ENCODE results near the gene GYPA.
"Not testable (repeated sequence)": the region's sequence is repeated elsewhere in the genome, so short reads cannot be mapped to it uniquely, and the experiment has no call there.

Gene GYPA

GRCh38 chr4:144140594-144141295, at the start of gene GYPA:
Gene GYPA, minus strand, starts transcription at chr4:144140718. Its CDS starts 83 bp downstream, at chr4:144140635.
- H3K4me3 ChIP-seq (ENCODE audit: low read depth, low read length); in situ Hi-C loops (cut with HindIII; ENCODE audit: low sequenced_read_pairs); DNase-seq (ENCODE audit: low read depth): not testable (repeated sequence)

DNA sequence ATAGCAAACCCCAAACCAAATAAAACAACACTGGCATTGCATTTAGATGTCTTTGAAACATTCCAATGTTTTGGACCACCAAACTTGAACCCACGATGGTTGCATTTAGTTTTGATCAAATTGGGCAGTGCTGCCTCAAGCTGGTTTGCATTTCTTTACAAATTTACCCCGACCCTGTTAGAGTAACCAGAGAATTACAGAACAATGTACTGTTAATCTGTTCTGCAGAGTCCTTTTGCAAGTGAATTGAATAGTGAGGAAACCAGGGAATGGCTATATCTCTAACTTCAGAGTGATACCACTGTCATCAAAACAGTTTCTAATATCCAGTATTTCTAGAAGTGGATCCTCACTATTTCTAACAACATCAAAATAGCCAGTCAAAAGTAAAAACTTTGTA, 49.5 kb upstream of the GYPA start:
- TF ChIP-seq, protein P1, sequence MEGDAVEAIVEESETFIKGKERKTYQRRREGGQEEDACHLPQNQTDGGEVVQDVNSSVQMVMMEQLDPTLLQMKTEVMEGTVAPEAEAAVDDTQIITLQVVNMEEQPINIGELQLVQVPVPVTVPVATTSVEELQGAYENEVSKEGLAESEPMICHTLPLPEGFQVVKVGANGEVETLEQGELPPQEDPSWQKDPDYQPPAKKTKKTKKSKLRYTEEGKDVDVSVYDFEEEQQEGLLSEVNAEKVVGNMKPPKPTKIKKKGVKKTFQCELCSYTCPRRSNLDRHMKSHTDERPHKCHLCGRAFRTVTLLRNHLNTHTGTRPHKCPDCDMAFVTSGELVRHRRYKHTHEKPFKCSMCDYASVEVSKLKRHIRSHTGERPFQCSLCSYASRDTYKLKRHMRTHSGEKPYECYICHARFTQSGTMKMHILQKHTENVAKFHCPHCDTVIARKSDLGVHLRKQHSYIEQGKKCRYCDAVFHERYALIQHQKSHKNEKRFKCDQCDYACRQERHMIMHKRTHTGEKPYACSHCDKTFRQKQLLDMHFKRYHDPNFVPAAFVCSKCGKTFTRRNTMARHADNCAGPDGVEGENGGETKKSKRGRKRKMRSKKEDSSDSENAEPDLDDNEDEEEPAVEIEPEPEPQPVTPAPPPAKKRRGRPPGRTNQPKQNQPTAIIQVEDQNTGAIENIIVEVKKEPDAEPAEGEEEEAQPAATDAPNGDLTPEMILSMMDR (IDR thresholded peaks at IDR 0.05; ENCODE audit: low read depth, low read length, missing control alignments) = no peak
- no peak for DNase-seq (ENCODE audit: low read depth)
- in situ Hi-C loops (cut with HindIII; ENCODE audit: low sequenced_read_pairs) = loop anchor here (25.0 kb wide), 1 partner anchor 897 kb away; the partner anchor contains the start of genes ABCE1 and ANAPC10
- no peak overlapping the region for H3K4me3 ChIP-seq (ENCODE audit: low read depth, low read length)

GRCh38 chr4:144189121-144189520, 48.6 kb upstream of the GYPA start:
- TF ChIP-seq, protein P1 (IDR thresholded peaks at IDR 0.05; ENCODE audit: low read depth, low read length, missing control alignments) = no peak
- H3K4me3 ChIP-seq (ENCODE audit: low read depth, low read length) = no peak overlapping the region
- DNase-seq (ENCODE audit: low read depth) = peak; percentile 9
- in situ Hi-C loops (cut with HindIII; ENCODE audit: low sequenced_read_pairs) = loop anchor here (25.0 kb wide), 1 partner anchor 898 kb away; the partner anchor contains the start of genes ABCE1 and ANAPC10

DNA sequence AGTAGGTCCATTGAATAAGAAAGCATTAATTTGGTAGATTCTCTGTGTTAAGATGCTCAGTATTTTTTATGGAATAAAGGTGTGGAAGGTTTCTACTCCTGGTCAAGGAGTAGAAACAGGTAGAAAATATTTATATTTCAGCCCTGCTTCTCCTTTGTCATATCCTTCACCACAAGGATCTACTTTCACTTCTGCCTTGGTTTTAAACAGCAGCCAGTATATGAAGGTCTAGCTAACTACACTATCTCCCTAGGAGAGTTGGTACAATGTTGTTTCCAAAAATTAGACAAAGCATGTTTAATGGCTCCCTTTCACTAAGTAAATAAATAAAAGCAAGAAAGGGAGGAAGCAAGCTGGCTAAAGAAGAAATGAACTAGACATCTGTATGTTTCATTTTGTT, 44.6 kb upstream of the GYPA start:
- DNase-seq (ENCODE audit: low read depth) = no peak
- TF ChIP-seq, protein P1 (IDR thresholded peaks at IDR 0.05; ENCODE audit: low read depth, low read length, missing control alignments) = no peak
- in situ Hi-C loops (cut with HindIII; ENCODE audit: low sequenced_read_pairs) = loop anchor here (25.0 kb wide), 1 partner anchor 902 kb away; the partner anchor contains the start of genes ABCE1 and ANAPC10
- no peak overlapping the region for H3K4me3 ChIP-seq (ENCODE audit: low read depth, low read length)

- in situ Hi-C loops (cut with HindIII; ENCODE audit: low sequenced_read_pairs) = loop anchor here (25.0 kb wide), 1 partner anchor 904 kb away; the partner anchor contains the start of genes ABCE1 and ANAPC10
- no peak for DNase-seq (ENCODE audit: low read depth)
- no peak overlapping the region for H3K4me3 ChIP-seq (ENCODE audit: low read depth, low read length)
- TF ChIP-seq, protein P1 (IDR thresholded peaks at IDR 0.05; ENCODE audit: low read depth, low read length, missing control alignments) = no peak
Measured at GRCh38 chr4:144183165-144183564, 42.6 kb upstream of the GYPA start.

GRCh38 chr4:144181391-144181790, 40.9 kb upstream of the GYPA start:
- no peak for DNase-seq (ENCODE audit: low read depth)
- in situ Hi-C loops (cut with HindIII; ENCODE audit: low sequenced_read_pairs) = loop anchor here (25.0 kb wide), 1 partner anchor 906 kb away; the partner anchor contains the start of genes ABCE1 and ANAPC10
- TF ChIP-seq, protein P1 (IDR thresholded peaks at IDR 0.05; ENCODE audit: low read depth, low read length, missing control alignments) = no peak
- no peak overlapping the region for H3K4me3 ChIP-seq (ENCODE audit: low read depth, low read length)

DNA sequence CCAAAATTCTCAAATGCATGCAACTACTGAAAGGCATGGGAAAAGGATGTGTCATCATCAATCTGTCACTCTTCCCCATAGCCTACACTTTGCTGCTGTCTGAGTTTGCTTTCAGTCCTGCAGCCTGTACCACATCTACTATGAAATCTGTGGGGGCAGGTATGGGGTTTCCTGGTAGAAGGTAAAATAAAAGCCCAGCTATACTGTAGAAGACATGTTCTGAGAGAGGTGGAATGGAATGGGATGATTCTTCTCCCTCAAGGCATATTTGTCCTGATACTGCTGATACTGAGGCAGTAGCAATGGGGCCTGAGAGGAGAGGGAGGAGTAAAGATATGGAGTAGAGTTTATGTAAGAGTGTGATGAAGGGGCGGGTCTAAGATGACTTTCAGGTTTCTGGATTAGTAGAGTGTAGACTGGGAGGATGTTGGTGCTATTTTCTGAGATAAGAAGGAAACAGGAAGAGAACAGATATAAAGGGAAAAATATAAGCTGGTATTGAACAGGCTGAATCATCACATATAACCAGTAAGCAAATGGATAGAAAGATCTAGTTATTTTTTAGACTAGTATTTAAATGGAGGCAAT, 38.7 kb upstream of the GYPA start:
- no peak for DNase-seq (ENCODE audit: low read depth)
- in situ Hi-C loops (cut with HindIII; ENCODE audit: low sequenced_read_pairs) = loop anchor here (25.0 kb wide), 1 partner anchor 908 kb away; the partner anchor contains the start of genes ABCE1 and ANAPC10
- TF ChIP-seq, protein P1 (IDR thresholded peaks at IDR 0.05; ENCODE audit: low read depth, low read length, missing control alignments) = no peak
- no peak overlapping the region for H3K4me3 ChIP-seq (ENCODE audit: low read depth, low read length)

Measured in astrocyte of the cerebellum (primary cell).